ENCODE results near the gene ACP7. TPM values are rescaled to one million over a fixed set of nuclear protein-coding genes. Genes with fewer than 3 reads are reported as not detected.

ACP7 gene
- total and polyA plus RNA-seq, 9 of the 15 experiments (the other 6 are each of a cell fraction or from before 2014, with no cell fraction given), result not detected

DNA sequence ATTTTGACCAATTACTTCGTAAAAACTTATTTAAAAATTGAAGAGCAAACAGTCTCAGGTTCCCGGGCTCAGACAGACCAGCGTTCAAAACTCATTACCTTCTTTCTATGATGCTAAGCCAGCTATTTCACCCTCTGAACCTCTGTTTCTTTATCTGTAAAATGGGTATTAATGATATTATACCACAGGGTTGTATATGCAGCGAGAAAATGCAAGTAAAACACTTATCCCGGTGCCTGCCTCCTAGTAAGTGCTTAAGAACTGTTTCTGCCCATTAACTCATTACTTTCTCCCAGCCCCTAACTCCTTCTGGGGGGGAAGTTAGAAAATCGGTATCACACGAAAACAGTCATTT is 41.0 kb downstream of the ACP7 start (continued):
- TF ChIP-seq MYBL2 (IDR thresholded peaks at IDR 0.05; ENCODE audit: low read depth) (peak; percentile 77; the same call in 1 of the 2 replicates), MYBL2 (CRISPR knock-in tag; IDR thresholded peaks at IDR 0.05; ENCODE audit: borderline replicate concordance) (no peak), RBM17 (IDR thresholded peaks at IDR 0.05; ENCODE audit: borderline replicate concordance, low read depth, low read length) (no peak), SMARCA5 (IDR thresholded peaks at IDR 0.05) (peak; percentile 93), MED1 (CRISPR knock-in tag; IDR thresholded peaks at IDR 0.05; ENCODE audit: borderline replicate concordance) (no peak), HDGF (IDR thresholded peaks at IDR 0.05) (peak; percentile 85), ADNP (tag; IDR thresholded peaks at IDR 0.05) (peak; percentile 99), PHF8 (IDR thresholded peaks at IDR 0.05; ENCODE audit: borderline replicate concordance, low read length) (no peak), CBX3 (IDR thresholded peaks at IDR 0.05; ENCODE audit: borderline replicate concordance in 1 of 2, low read length in 2 of 2) (peak in 1 of 2 experiments; percentile 86; a peak in 1 of 3 replicates), PHF20 (IDR thresholded peaks at IDR 0.05; ENCODE audit: partially characterized antibody) (peak; percentile 76), ZNF197 (CRISPR knock-in tag; IDR thresholded peaks at IDR 0.05; ENCODE audit: low read depth) (no peak)
- TF ChIP-seq, protein P1, sequence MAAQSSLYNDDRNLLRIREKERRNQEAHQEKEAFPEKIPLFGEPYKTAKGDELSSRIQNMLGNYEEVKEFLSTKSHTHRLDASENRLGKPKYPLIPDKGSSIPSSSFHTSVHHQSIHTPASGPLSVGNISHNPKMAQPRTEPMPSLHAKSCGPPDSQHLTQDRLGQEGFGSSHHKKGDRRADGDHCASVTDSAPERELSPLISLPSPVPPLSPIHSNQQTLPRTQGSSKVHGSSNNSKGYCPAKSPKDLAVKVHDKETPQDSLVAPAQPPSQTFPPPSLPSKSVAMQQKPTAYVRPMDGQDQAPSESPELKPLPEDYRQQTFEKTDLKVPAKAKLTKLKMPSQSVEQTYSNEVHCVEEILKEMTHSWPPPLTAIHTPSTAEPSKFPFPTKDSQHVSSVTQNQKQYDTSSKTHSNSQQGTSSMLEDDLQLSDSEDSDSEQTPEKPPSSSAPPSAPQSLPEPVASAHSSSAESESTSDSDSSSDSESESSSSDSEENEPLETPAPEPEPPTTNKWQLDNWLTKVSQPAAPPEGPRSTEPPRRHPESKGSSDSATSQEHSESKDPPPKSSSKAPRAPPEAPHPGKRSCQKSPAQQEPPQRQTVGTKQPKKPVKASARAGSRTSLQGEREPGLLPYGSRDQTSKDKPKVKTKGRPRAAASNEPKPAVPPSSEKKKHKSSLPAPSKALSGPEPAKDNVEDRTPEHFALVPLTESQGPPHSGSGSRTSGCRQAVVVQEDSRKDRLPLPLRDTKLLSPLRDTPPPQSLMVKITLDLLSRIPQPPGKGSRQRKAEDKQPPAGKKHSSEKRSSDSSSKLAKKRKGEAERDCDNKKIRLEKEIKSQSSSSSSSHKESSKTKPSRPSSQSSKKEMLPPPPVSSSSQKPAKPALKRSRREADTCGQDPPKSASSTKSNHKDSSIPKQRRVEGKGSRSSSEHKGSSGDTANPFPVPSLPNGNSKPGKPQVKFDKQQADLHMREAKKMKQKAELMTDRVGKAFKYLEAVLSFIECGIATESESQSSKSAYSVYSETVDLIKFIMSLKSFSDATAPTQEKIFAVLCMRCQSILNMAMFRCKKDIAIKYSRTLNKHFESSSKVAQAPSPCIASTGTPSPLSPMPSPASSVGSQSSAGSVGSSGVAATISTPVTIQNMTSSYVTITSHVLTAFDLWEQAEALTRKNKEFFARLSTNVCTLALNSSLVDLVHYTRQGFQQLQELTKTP (IDR thresholded peaks at IDR 0.05; ENCODE audit: low read depth in 1 of 2, partially characterized antibody in 2 of 2), result peak; percentile 26 to 87
- TF ChIP-seq, protein P2, sequence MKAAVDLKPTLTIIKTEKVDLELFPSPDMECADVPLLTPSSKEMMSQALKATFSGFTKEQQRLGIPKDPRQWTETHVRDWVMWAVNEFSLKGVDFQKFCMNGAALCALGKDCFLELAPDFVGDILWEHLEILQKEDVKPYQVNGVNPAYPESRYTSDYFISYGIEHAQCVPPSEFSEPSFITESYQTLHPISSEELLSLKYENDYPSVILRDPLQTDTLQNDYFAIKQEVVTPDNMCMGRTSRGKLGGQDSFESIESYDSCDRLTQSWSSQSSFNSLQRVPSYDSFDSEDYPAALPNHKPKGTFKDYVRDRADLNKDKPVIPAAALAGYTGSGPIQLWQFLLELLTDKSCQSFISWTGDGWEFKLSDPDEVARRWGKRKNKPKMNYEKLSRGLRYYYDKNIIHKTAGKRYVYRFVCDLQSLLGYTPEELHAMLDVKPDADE (conservative IDR thresholded peaks at IDR 0.05; ENCODE audit: control insufficient read depth, low read depth, low read length), result no peak
- TF ChIP-seq, protein P3, sequence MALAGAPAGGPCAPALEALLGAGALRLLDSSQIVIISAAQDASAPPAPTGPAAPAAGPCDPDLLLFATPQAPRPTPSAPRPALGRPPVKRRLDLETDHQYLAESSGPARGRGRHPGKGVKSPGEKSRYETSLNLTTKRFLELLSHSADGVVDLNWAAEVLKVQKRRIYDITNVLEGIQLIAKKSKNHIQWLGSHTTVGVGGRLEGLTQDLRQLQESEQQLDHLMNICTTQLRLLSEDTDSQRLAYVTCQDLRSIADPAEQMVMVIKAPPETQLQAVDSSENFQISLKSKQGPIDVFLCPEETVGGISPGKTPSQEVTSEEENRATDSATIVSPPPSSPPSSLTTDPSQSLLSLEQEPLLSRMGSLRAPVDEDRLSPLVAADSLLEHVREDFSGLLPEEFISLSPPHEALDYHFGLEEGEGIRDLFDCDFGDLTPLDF (CRISPR knock-in tag; IDR thresholded peaks at IDR 0.05), result 0 out of 2 replicates have a peak, but pooled peaks have one; percentile 8
- TF ChIP-seq, protein P4, sequence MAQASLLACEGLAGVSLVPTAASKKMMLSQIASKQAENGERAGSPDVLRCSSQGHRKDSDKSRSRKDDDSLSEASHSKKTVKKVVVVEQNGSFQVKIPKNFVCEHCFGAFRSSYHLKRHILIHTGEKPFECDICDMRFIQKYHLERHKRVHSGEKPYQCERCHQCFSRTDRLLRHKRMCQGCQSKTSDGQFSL (CRISPR knock-in tag; IDR thresholded peaks at IDR 0.05), result peak; percentile 44; the same call in 1 of the 2 replicates
- TF ChIP-seq, protein P4 (tag; IDR thresholded peaks at IDR 0.05), result no peak
- TF ChIP-seq, protein P5, sequence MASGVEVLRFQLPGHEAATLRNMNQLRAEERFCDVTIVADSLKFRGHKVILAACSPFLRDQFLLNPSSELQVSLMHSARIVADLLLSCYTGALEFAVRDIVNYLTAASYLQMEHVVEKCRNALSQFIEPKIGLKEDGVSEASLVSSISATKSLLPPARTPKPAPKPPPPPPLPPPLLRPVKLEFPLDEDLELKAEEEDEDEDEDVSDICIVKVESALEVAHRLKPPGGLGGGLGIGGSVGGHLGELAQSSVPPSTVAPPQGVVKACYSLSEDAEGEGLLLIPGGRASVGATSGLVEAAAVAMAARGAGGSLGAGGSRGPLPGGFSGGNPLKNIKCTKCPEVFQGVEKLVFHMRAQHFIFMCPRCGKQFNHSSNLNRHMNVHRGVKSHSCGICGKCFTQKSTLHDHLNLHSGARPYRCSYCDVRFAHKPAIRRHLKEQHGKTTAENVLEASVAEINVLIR (CRISPR knock-in tag; IDR thresholded peaks at IDR 0.05), result no peak
- TF ChIP-seq, protein P6, sequence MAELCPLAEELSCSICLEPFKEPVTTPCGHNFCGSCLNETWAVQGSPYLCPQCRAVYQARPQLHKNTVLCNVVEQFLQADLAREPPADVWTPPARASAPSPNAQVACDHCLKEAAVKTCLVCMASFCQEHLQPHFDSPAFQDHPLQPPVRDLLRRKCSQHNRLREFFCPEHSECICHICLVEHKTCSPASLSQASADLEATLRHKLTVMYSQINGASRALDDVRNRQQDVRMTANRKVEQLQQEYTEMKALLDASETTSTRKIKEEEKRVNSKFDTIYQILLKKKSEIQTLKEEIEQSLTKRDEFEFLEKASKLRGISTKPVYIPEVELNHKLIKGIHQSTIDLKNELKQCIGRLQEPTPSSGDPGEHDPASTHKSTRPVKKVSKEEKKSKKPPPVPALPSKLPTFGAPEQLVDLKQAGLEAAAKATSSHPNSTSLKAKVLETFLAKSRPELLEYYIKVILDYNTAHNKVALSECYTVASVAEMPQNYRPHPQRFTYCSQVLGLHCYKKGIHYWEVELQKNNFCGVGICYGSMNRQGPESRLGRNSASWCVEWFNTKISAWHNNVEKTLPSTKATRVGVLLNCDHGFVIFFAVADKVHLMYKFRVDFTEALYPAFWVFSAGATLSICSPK (IDR thresholded peaks at IDR 0.05; ENCODE audit: borderline replicate concordance), result no peak

Data from K562 (cell line).